ENCODE results near the gene BCL7C. TPM values are rescaled to one million over a fixed set of nuclear protein-coding genes. Genes with fewer than 3 reads are reported as not detected.
A peak's percentile ranks its signal among the peaks of the same experiment; 100 is the strongest.

BCL7C gene
- polyA plus RNA-seq, 1 donor (not counting 4 experiments of a cell fraction or from before 2014, with no cell fraction given), result 19.2 TPM

DNA sequence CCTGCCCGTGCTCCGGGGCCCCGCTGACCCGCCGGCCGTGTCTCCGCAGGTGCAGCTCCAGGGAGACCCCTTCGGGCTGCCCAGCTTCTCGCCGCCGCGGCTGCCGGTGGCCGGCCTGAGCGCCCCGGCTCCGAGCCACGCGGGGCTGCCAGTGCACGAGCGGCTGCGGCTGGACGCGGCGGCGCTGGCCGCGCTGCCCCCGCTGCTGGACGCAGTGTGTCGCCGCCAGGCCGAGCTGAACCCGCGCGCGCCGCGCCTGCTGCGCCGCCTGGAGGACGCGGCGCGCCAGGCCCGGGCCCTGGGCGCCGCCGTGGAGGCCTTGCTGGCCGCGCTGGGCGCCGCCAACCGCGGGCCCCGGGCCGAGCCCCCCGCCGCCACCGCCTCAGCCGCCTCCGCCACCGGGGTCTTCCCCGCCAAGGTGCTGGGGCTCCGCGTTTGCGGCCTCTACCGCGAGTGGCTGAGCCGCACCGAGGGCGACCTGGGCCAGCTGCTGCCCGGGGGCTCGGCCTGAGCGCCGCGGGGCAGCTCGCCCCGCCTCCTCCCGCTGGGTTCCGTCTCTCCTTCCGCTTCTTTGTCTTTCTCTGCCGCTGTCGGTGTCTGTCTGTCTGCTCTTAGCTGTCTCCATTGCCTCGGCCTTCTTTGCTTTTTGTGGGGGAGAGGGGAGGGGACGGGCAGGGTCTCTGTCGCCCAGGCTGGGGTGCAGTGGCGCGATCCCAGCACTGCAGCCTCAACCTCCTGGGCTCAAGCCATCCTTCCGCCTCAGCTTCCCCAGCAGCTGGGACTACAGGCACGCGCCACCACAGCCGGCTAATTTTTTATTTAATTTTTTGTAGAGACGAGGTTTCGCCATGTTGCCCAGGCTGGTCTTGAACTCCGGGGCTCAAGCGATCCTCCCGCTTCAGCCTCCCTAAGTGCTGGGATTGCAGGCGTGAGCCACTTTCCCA lies 8.4 kb upstream of the BCL7C start:
- Histone ChIP-seq H3K4me2 (ENCODE audit: control insufficient read depth, extremely low read depth, insufficient read depth, low read depth, low read length) (peak overlapping the region; percentile 70), H3K9me1 (ENCODE audit: control insufficient read depth, extremely low read depth, insufficient read depth, low read length) (peaks cover 2% of the 10 kb centered on the region), H3K4me1 (ENCODE audit: control insufficient read depth, extremely low read depth, insufficient read depth, low read length) (peaks cover 12% of the 10 kb centered on the region), H3K9me3 (ENCODE audit: control insufficient read depth, low read depth, low read length) (no peaks in the 10 kb centered on the region), H3K27ac (ENCODE audit: control insufficient read depth, insufficient read depth, low read length) (peak overlapping the region; percentile 36), H3K27me3 (ENCODE audit: control insufficient read depth, extremely low read depth, insufficient read depth, low read length) (no peaks in the 10 kb centered on the region), H2AFZ (ENCODE audit: control insufficient read depth, low read length) (peak overlapping the region; percentile 74), H3K4me3 (ENCODE audit: control insufficient read depth in 2 of 3, extremely low read depth in 1 of 3, insufficient read depth in 2 of 3, low read depth in 1 of 3, low read length in 3 of 3) (peak overlapping the region; percentile 25 to 49 (median 42)), H3K36me3 (ENCODE audit: control insufficient read depth in 2 of 2, extremely low read depth in 1 of 2, insufficient read depth in 2 of 2, low read length in 2 of 2) (no peaks in the 10 kb centered on the region), H3K9ac (ENCODE audit: control insufficient read depth, extremely low read depth, insufficient read depth, low read length) (peak overlapping the region; percentile 71), H4K20me1 (ENCODE audit: control insufficient read depth, extremely low read depth, insufficient read depth, low read length) (no peaks in the 10 kb centered on the region), H3K79me2 (ENCODE audit: control insufficient read depth, insufficient read depth, low read length) (no peaks in the 10 kb centered on the region)
- TF ChIP-seq, protein P1, sequence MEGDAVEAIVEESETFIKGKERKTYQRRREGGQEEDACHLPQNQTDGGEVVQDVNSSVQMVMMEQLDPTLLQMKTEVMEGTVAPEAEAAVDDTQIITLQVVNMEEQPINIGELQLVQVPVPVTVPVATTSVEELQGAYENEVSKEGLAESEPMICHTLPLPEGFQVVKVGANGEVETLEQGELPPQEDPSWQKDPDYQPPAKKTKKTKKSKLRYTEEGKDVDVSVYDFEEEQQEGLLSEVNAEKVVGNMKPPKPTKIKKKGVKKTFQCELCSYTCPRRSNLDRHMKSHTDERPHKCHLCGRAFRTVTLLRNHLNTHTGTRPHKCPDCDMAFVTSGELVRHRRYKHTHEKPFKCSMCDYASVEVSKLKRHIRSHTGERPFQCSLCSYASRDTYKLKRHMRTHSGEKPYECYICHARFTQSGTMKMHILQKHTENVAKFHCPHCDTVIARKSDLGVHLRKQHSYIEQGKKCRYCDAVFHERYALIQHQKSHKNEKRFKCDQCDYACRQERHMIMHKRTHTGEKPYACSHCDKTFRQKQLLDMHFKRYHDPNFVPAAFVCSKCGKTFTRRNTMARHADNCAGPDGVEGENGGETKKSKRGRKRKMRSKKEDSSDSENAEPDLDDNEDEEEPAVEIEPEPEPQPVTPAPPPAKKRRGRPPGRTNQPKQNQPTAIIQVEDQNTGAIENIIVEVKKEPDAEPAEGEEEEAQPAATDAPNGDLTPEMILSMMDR (optimal IDR thresholded peaks at IDR 0.05 in 1 of 3, IDR thresholded peaks at IDR 0.05 in 1 of 3, conservative IDR thresholded peaks at IDR 0.05 in 1 of 3; ENCODE audit: extremely low read depth in 1 of 3, insufficient read depth in 2 of 3, low read length in 3 of 3), result peak in 2 of 3 experiments; percentile 29 to 66
- TF ChIP-seq EZH2 (IDR thresholded peaks at IDR 0.05; ENCODE audit: low read length), result no peak
- DNase-seq (ENCODE audit: low read depth, low spot score), result no peak
- dilution Hi-C loops (cut with MboI; ENCODE audit: extremely low pct_ligation_motif_present, low sequenced_read_pairs), result no loop called here
- no peak for FAIRE-seq

DNA sequence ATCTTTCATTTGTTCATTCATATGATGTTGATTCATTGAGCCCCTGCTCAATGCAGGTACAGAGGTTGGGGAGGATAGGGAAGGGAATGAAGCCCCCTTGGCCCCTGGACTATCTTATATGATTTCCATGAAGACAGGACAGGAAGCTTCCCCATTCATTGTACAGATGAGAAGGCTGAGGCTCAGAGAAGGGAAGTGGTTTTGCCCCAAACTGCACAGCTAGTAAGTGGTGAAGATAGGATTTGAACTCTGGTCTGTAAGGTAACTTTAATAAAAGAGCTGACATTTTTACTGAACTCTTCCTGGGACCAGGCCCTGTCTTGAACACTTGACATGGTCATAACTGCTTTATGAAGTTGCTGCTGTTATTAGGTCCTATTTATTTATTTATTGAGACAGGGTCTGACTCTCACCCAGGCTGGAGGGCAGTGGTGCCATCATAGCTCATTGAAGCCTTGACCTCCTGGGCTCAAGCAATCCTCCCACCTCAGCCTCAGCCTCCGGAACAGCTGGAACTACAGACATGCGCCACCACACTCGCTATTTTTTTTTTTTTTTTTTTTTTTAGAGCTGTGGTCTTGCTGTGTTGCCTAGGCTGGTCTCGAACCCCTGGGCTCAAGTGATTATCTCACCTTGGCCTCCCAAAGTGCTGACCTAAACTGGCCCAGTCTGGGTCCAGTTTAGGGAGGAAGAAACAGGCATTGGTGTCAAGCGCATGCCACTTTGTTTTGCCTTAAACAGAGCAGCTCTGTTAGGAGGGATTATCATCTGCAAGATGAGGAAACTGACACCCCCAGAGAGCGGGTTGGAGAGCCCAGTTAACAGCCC lies 7.5 kb upstream of the BCL7C start:
- DNase-seq (ENCODE audit: low read depth, low spot score), result no peak
- no peak for FAIRE-seq
- dilution Hi-C loops (cut with MboI; ENCODE audit: extremely low pct_ligation_motif_present, low sequenced_read_pairs), result no loop called here
- H3K27me3 ChIP-seq (ENCODE audit: control insufficient read depth, extremely low read depth, insufficient read depth, low read length), result no peaks in the 10 kb centered on the region
- no peaks in the 10 kb centered on the region for H4K20me1 ChIP-seq (ENCODE audit: control insufficient read depth, extremely low read depth, insufficient read depth, low read length)
- peaks cover 14% of the 10 kb centered on the region for H3K4me1 ChIP-seq (ENCODE audit: control insufficient read depth, extremely low read depth, insufficient read depth, low read length)
- H3K4me3 ChIP-seq (ENCODE audit: control insufficient read depth in 2 of 3, extremely low read depth in 1 of 3, insufficient read depth in 2 of 3, low read depth in 1 of 3, low read length in 3 of 3), result peak overlapping the region in 2 of 3 experiments; percentile 35 to 49
- H3K79me2 ChIP-seq (ENCODE audit: control insufficient read depth, insufficient read depth, low read length), result no peaks in the 10 kb centered on the region
- H3K4me2 ChIP-seq (ENCODE audit: control insufficient read depth, extremely low read depth, insufficient read depth, low read depth, low read length), result peak overlapping the region; percentile 70
- TF ChIP-seq, protein P1 (optimal IDR thresholded peaks at IDR 0.05 in 1 of 3, IDR thresholded peaks at IDR 0.05 in 1 of 3, conservative IDR thresholded peaks at IDR 0.05 in 1 of 3; ENCODE audit: extremely low read depth in 1 of 3, insufficient read depth in 2 of 3, low read length in 3 of 3), result no peak
- TF ChIP-seq EZH2 (IDR thresholded peaks at IDR 0.05; ENCODE audit: low read length), result no peak
- no peaks in the 10 kb centered on the region for H3K36me3 ChIP-seq (ENCODE audit: control insufficient read depth in 2 of 2, extremely low read depth in 1 of 2, insufficient read depth in 2 of 2, low read length in 2 of 2)
- H2AFZ ChIP-seq (ENCODE audit: control insufficient read depth, low read length), result peak overlapping the region; percentile 33
- H3K9me3 ChIP-seq (ENCODE audit: control insufficient read depth, low read depth, low read length), result no peaks in the 10 kb centered on the region
- H3K27ac ChIP-seq (ENCODE audit: control insufficient read depth, insufficient read depth, low read length), result no peak overlapping the region
- peaks cover 2% of the 10 kb centered on the region for H3K9me1 ChIP-seq (ENCODE audit: control insufficient read depth, extremely low read depth, insufficient read depth, low read length)
- H3K9ac ChIP-seq (ENCODE audit: control insufficient read depth, extremely low read depth, insufficient read depth, low read length), result no peak overlapping the region
